Activated T-cell treated with anti-CD3 and anti-CD28 coated beads for 24 hours (primary cell): ENCODE data around the gene MUSTN1.

Experiments
- DNase-seq: peaks from one replicate; pipeline ENCODE4 v3.0.0-alpha.2; 2020; ENCODE audit warnings: low read depth

The MUSTN1 gene

GRCh38 chr3:52852419-52852818 is 17.6 kb upstream of the MUSTN1 start:
- no peak for DNase-seq

- DNase-seq: peak; percentile 2
Observed at GRCh38 chr3:52851348-52851747, 16.5 kb upstream of the MUSTN1 start.

- no peak for DNase-seq
Observed at GRCh38 chr3:52849656-52850055, 14.8 kb upstream of the MUSTN1 start.

- no peak for DNase-seq
Observed at GRCh38 chr3:52848617-52849016, 13.8 kb upstream of the MUSTN1 start.

- DNase-seq: no peak
Observed at GRCh38 chr3:52847726-52848125, 12.9 kb upstream of the MUSTN1 start.

GRCh38 chr3:52847241-52847640 is 12.4 kb upstream of the MUSTN1 start:
- DNase-seq: no peak

- no peak for DNase-seq
Observed at GRCh38 chr3:52846432-52846965, 11.7 kb upstream of the MUSTN1 start.

- DNase-seq: no peak
Observed at GRCh38 chr3:52845691-52846431, 11.0 kb upstream of the MUSTN1 start.

GRCh38 chr3:52845157-52845556 is 10.3 kb upstream of the MUSTN1 start:
- no peak for DNase-seq

- DNase-seq: no peak
Observed at GRCh38 chr3:52844290-52844975, 9.6 kb upstream of the MUSTN1 start.

GRCh38 chr3:52843881-52844280 is 9.1 kb upstream of the MUSTN1 start:
- DNase-seq: no peak

GRCh38 chr3:52843108-52843865 is 8.5 kb upstream of the MUSTN1 start:
- DNase-seq: no peak

- no peak for DNase-seq
Observed at GRCh38 chr3:52842424-52842823, 7.6 kb upstream of the MUSTN1 start.

GRCh38 chr3:52841981-52842340 is 7.1 kb upstream of the MUSTN1 start:
- no peak for DNase-seq

- DNase-seq: no peak
Observed at GRCh38 chr3:52841211-52841980, 6.6 kb upstream of the MUSTN1 start.

GRCh38 chr3:52839892-52840545 is 5.2 kb upstream of the MUSTN1 start:
- DNase-seq: no peak

GRCh38 chr3:52839268-52839575 is 4.4 kb upstream of the MUSTN1 start:
- no peak for DNase-seq

- no peak for DNase-seq
Observed at GRCh38 chr3:52838561-52839267, 3.9 kb upstream of the MUSTN1 start.

- DNase-seq: no peak
Observed at GRCh38 chr3:52836986-52837385, 2.2 kb upstream of the MUSTN1 start.

- no peak for DNase-seq
Observed at GRCh38 chr3:52836471-52836845, 1.6 kb upstream of the MUSTN1 start.
